Activated CD4-positive, alpha-beta T cell treated with anti-CD3 and anti-CD28 coated beads, Interleukin-2, amount 10 ng/mL, durations not matched to agents 24 days and 14 days (primary cell): ENCODE data around the gene WEE1. TPM values are rescaled to one million over a fixed set of nuclear protein-coding genes. Genes with fewer than 3 reads are reported as not detected.
A peak's percentile ranks its signal among the peaks of the same experiment; 100 is the strongest.
"Not testable (repeated sequence)": the region's sequence is repeated elsewhere in the genome, so short reads cannot be mapped to it uniquely, and the experiment has no call there.

Experiments
- DNase-seq: peaks from one replicate; pipeline ENCODE4 v3.0.0; 2022
- H3K27ac Mint-ChIP-seq: one replicate; pipeline ENCODE4 v1.8.0; 2022; ENCODE audit warnings: mild to moderate bottlenecking, mixed read lengths
- H3K27me3 Mint-ChIP-seq: one replicate; pipeline ENCODE4 v1.8.0; 2022; ENCODE audit warnings: mixed read lengths
- H3K36me3 Mint-ChIP-seq: one replicate; pipeline ENCODE4 v1.8.0; 2022; ENCODE audit warnings: low read depth, mild to moderate bottlenecking, mixed read lengths
- H3K4me1 Mint-ChIP-seq: one replicate; pipeline ENCODE4 v1.8.0; 2021; ENCODE audit warnings: mixed read lengths
- H3K4me3 Mint-ChIP-seq: one replicate; pipeline ENCODE4 v1.8.0; 2022; ENCODE audit warnings: mild to moderate bottlenecking, moderate library complexity, mixed read lengths
- H3K9me3 Mint-ChIP-seq: one replicate; pipeline ENCODE4 v1.8.0; 2021; ENCODE audit warnings: mixed read lengths
- intact Hi-C: fragments of 100-400 bp; cut with micrococcal nuclease; formaldehyde crosslinking; loops from one replicate; pipeline ENCODE4 v1.15.1; 2023
- total RNA-seq: library from RNA; stranded (reverse); gene quantifications from 2 replicates; pipeline ENCODE4 v1.2.3, GENCODE V29; 2022

WEE1 gene
- total RNA-seq, 1 donor from 2014 or later: 57.7 TPM

DNA sequence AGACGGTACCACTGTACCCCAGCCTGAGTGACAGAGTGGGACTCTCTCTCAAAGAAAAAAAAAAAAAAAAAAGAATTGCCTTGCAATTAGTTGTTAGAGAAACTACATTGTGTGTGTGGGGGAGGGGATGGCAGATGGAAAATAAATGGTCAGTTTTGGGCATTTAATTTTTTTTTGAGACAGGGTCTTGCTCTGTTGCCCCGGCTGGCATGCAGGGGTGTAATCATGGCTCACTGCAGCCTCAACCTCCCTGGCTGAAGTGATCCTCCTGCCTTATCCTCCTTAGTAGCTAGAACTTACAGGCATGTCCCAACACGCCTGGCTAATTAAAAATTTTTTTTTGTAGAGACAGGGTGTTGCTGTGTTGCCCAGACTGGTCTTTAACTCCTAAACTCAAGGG, 36.4 kb downstream of the WEE1 start:
- Mint-ChIP-seq H3K27ac (no peak overlapping the region), H3K4me3 (no peak overlapping the region), H3K27me3 (peaks cover 3% of the 10 kb centered on the region), H3K36me3 (no peaks in the 10 kb centered on the region), H3K4me1 (peaks cover 24% of the 10 kb centered on the region), H3K9me3 (peaks cover 7% of the 10 kb centered on the region)
- DNase-seq: no peak
- intact Hi-C loops: loop anchor here (5.0 to 10.0 kb wide), 4 partner anchors 225 to 697 kb away; partner anchors contain the start of genes ADM and IPO7

GRCh38 chr11:9613118-9613829, 39.8 kb downstream of the WEE1 start:
- H3K4me1 Mint-ChIP-seq: peaks cover 35% of the 10 kb centered on the region
- H3K27ac Mint-ChIP-seq: peak overlapping the region; percentile 98
- peaks cover 4% of the 10 kb centered on the region for H3K9me3 Mint-ChIP-seq
- intact Hi-C loops: loop anchor here (1.0 to 10.0 kb wide), 8 partner anchors 12 to 710 kb away; partner anchors contain the start of genes ADM and IPO7
- no peaks in the 10 kb centered on the region for H3K36me3 Mint-ChIP-seq
- peak; percentile 96 for DNase-seq
- peak overlapping the region; percentile 90 for H3K4me3 Mint-ChIP-seq
- no peaks in the 10 kb centered on the region for H3K27me3 Mint-ChIP-seq

DNA sequence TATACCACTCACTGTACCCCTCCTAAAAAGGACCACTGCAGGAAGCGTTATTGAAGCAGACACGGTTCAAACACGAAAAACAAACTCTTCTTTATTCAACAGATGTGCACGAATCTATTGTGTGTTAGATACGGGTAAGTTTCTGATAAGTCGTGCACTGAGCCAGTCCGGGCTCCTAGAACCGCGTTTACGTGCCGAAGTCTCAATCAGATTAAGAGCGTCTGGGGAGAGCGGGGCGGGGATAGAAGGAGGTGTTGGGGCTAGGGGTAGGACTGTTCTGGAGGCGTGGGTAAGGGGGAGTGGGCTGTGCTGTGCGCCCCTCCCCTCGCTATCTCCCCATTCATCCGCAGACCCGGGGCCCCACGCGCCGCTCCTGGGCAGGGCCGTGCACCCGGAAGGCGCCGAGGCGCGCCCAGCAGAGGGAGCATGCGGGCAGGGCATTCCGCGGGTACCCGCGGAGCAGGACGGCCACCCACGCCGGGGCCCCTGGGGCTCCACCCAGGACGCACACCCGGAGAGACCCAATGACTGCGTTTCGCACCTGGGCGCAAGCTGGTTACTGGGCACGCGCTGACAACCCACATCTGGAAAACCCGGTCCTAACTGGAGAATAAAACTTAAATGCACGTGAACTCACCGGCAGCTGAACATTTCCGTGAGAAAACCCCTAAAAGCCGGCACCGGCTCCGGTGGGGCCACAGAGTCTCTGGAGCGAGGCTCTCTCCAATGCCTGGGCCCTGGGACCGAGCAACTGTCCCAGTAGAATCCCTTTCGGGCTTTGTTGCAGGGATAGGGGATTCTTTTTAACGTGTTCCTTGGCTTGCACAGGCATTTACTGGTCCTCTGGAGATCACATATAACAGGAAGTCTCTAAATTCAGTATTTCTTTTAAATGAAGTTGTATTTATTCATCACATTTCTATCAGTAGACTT, 40.6 kb downstream of the WEE1 start:
- H3K27me3 Mint-ChIP-seq: no peaks in the 10 kb centered on the region
- no peaks in the 10 kb centered on the region for H3K36me3 Mint-ChIP-seq
- peak; percentile 97 for DNase-seq
- intact Hi-C loops: loop anchor here (1.0 to 10.0 kb wide), 11 partner anchors 13 to 709 kb away; partner anchors contain the start of genes ADM, IPO7, WEE1 and ZNF143
- peaks cover 38% of the 10 kb centered on the region for H3K4me1 Mint-ChIP-seq
- H3K27ac Mint-ChIP-seq: peak overlapping the region; percentile 98
- peak overlapping the region; percentile 90 for H3K4me3 Mint-ChIP-seq
- peaks cover 3% of the 10 kb centered on the region for H3K9me3 Mint-ChIP-seq

GRCh38 chr11:9615031-9615451, 41.6 kb downstream of the WEE1 start:
- Mint-ChIP-seq H3K27me3 (no peaks in the 10 kb centered on the region), H3K4me3 (no peak overlapping the region), H3K27ac (peak overlapping the region; percentile 32), H3K36me3 (no peaks in the 10 kb centered on the region), H3K4me1 (peaks cover 36% of the 10 kb centered on the region), H3K9me3 (no peaks in the 10 kb centered on the region)
- DNase-seq: no peak
- intact Hi-C loops: loop anchor here (2.0 to 10.0 kb wide), 2 partner anchors 154 to 230 kb away; partner anchors contain the start of genes IPO7 and ZNF143

- H3K27me3 Mint-ChIP-seq: no peaks in the 10 kb centered on the region
- intact Hi-C loops: loop anchor here (10.0 kb wide), 1 partner anchor 231 kb away; the partner anchor contains the start of gene IPO7
- H3K9me3 Mint-ChIP-seq: no peaks in the 10 kb centered on the region
- no peak overlapping the region for H3K27ac Mint-ChIP-seq
- DNase-seq: no peak
- H3K4me1 Mint-ChIP-seq: peaks cover 34% of the 10 kb centered on the region
- no peak overlapping the region for H3K4me3 Mint-ChIP-seq
- H3K36me3 Mint-ChIP-seq: no peaks in the 10 kb centered on the region
These were observed 42.7 kb downstream of the WEE1 start for GRCh38 chr11:9616042-9616675.

DNA sequence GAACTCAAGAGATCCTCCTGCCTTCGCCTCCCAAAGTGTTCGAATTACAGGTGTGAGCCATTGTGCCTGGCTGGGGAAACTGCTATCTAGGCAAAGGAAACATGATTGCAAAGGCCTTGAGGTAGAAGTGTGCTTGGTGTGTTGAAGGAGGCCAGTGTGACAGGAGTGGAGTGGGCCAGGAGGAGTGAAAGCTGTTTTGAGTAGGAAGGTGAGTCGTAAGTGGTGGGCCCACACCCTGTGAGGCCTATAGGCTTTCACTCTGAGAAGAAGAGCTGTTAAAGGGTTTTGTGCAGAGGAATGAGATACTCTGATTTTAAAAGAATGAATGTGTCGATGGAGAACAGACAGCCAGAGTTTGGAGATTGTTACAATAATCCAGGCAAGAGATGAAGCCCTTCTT, 43.4 kb downstream of the WEE1 start:
- no peaks in the 10 kb centered on the region for H3K27me3 Mint-ChIP-seq
- no peak overlapping the region for H3K4me3 Mint-ChIP-seq
- H3K36me3 Mint-ChIP-seq: no peaks in the 10 kb centered on the region
- intact Hi-C loops: loop anchor here (10.0 kb wide), 1 partner anchor 232 kb away; the partner anchor contains the start of gene IPO7
- peaks cover 33% of the 10 kb centered on the region for H3K4me1 Mint-ChIP-seq
- DNase-seq: no peak
- no peaks in the 10 kb centered on the region for H3K9me3 Mint-ChIP-seq
- no peak overlapping the region for H3K27ac Mint-ChIP-seq

DNA sequence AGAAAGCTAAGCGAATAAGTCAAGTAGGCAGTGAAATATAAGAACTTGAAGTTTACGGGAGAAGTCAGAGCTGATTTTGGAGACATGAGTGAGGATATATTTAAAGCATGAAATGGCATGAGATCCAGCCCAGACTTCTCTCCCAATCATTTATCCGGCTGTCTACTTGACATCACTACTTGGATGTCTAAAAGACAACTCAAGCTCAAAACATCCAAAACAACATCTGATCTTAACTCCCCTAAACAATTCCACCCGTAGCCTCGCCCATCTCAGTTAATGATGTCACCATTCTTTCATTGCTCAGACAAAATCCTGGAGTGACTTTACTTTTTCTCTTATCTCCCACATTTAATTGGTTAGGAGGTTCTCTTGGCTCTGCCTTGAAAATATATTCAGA, 44.5 kb downstream of the WEE1 start:
- no peaks in the 10 kb centered on the region for H3K36me3 Mint-ChIP-seq
- no peak overlapping the region for H3K4me3 Mint-ChIP-seq
- intact Hi-C loops: loop anchor here (10.0 kb wide), 1 partner anchor 233 kb away; the partner anchor contains the start of gene IPO7
- H3K27ac Mint-ChIP-seq: no peak overlapping the region
- no peak for DNase-seq
- H3K27me3 Mint-ChIP-seq: no peaks in the 10 kb centered on the region
- H3K4me1 Mint-ChIP-seq: peaks cover 32% of the 10 kb centered on the region
- no peaks in the 10 kb centered on the region for H3K9me3 Mint-ChIP-seq

DNA sequence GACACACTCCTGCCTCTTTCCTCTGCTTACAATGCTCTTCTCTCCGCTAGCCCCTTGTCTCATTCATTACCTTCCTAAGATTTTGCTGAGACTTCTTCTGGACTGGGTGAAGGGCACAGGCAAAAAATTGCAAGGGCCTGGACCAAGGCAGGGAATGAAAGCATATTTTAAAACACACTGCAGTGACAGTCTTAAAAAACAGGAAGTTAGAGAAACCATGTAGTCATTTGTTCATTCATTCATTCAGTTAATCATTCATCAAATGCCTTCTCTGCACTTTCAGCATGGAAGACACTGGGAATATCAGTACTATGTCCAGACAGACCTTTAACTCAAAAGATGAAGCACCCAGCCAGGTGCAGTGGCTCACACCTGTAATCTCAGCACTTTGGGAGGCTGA, 45.5 kb downstream of the WEE1 start:
- H3K27ac Mint-ChIP-seq: no peak overlapping the region
- intact Hi-C loops: loop anchor here (10.0 kb wide), 1 partner anchor 234 kb away; the partner anchor contains the start of gene IPO7
- H3K4me1 Mint-ChIP-seq: peaks cover 23% of the 10 kb centered on the region
- H3K36me3 Mint-ChIP-seq: no peaks in the 10 kb centered on the region
- H3K9me3 Mint-ChIP-seq: no peaks in the 10 kb centered on the region
- H3K4me3 Mint-ChIP-seq: no peak overlapping the region
- no peaks in the 10 kb centered on the region for H3K27me3 Mint-ChIP-seq
- DNase-seq: no peak

DNA sequence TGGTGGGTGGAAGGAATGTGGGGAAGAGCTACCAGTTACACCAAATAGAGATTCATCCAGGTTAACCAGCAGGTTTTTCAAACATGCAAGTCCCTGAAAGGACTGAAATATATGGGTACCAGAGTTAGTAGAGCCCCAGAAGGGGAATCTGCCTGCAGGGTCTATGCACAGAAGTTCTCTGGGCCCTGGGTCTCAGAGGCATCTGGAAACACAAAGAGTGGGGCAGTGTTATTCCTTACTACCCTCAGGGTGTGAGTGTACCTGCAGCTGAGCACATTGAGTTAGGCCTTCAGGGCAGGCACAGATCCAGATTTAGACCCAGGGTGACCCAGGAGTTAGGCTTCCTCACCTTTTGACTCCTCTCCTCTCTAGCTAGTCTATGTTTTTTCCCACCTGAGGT, 46.5 kb downstream of the WEE1 start:
- no peak overlapping the region for H3K27ac Mint-ChIP-seq
- intact Hi-C loops: loop anchor here (10.0 kb wide), 1 partner anchor 235 kb away; the partner anchor contains the start of gene IPO7

DNA sequence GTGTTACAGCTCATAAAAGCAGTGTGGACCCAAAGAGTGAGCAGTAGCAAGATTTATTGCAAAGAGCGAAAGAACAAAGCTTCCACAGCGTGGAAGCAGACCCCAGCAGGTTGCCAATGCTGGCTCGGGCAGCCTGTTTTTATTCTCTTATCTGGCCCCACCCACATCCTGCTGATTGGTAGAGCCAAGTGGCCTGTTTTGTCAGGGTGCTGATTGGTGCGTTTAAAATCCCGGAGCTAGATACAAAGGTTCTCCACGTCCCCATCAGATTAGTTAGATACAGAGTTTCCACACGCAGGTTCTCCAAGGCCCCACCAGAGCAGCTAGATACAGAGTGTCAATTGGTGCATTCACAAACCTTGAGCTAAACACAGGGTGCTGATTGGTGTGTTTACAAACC, 48.9 kb downstream of the WEE1 start:
- intact Hi-C loops, H3K27ac Mint-ChIP-seq, H3K4me1 Mint-ChIP-seq, H3K36me3 Mint-ChIP-seq, H3K4me3 Mint-ChIP-seq, DNase-seq, H3K9me3 Mint-ChIP-seq: not testable (repeated sequence)
- H3K27me3 Mint-ChIP-seq: peaks cover 12% of the 10 kb centered on the region

More for the DNA sequence above, 46.5 kb downstream of the WEE1 start:
- peaks cover 16% of the 10 kb centered on the region for H3K4me1 Mint-ChIP-seq
- H3K27me3 Mint-ChIP-seq: no peaks in the 10 kb centered on the region
- no peaks in the 10 kb centered on the region for H3K36me3 Mint-ChIP-seq
- no peaks in the 10 kb centered on the region for H3K9me3 Mint-ChIP-seq
- no peak for DNase-seq
- no peak overlapping the region for H3K4me3 Mint-ChIP-seq

- H3K4me1 Mint-ChIP-seq, intact Hi-C loops, H3K4me3 Mint-ChIP-seq, DNase-seq, H3K9me3 Mint-ChIP-seq, H3K27ac Mint-ChIP-seq, H3K36me3 Mint-ChIP-seq: not testable (repeated sequence)
- H3K27me3 Mint-ChIP-seq: peaks cover 14% of the 10 kb centered on the region
These were observed 49.6 kb downstream of the WEE1 start for GRCh38 chr11:9623053-9623452.

GRCh38 chr11:9624448-9624847, 51.0 kb downstream of the WEE1 start:
- Mint-ChIP-seq H3K27me3 (peaks cover 21% of the 10 kb centered on the region), H3K4me3 (no peak overlapping the region), H3K9me3 (no peaks in the 10 kb centered on the region), H3K4me1 (peaks cover 4% of the 10 kb centered on the region), H3K27ac (no peak overlapping the region), H3K36me3 (no peaks in the 10 kb centered on the region)
- no peak for DNase-seq
- intact Hi-C loops: no loop called here

DNA sequence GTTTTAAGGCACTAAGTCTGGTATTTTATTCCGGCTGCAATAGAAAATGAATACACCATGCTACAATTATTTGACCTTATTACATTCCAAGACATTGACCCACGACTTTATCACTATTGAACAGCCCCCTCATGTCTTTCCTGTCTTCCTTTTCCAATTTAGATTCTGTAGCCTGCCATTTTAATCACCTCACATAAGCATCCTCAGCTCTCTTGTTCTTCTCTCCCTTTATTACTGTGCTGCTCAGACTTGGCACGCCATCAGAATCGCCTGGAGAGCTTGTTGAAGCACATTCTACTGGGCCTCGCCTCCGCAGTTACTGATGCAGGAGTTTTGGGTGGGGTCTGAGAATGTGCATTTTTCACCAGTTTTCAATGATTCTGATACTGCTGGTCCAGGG, 51.7 kb downstream of the WEE1 start:
- DNase-seq: no peak
- intact Hi-C loops: no loop called here
- Mint-ChIP-seq H3K4me1 (peaks cover 4% of the 10 kb centered on the region), H3K9me3 (no peaks in the 10 kb centered on the region), H3K27ac (no peak overlapping the region), H3K36me3 (no peaks in the 10 kb centered on the region), H3K27me3 (peaks cover 23% of the 10 kb centered on the region), H3K4me3 (no peak overlapping the region)
